ENCODE measurements around the gene CDC6. TPM values are rescaled to one million over a fixed set of nuclear protein-coding genes. Genes with fewer than 3 reads are reported as not detected.
"Not testable (repeated sequence)": the region's sequence is repeated elsewhere in the genome, so short reads cannot be mapped to it uniquely, and the experiment has no call there.

Gene CDC6
- total and polyA plus RNA-seq, 2 experiments from 2014 or later, result 7.7 to 20.1 TPM

DNA sequence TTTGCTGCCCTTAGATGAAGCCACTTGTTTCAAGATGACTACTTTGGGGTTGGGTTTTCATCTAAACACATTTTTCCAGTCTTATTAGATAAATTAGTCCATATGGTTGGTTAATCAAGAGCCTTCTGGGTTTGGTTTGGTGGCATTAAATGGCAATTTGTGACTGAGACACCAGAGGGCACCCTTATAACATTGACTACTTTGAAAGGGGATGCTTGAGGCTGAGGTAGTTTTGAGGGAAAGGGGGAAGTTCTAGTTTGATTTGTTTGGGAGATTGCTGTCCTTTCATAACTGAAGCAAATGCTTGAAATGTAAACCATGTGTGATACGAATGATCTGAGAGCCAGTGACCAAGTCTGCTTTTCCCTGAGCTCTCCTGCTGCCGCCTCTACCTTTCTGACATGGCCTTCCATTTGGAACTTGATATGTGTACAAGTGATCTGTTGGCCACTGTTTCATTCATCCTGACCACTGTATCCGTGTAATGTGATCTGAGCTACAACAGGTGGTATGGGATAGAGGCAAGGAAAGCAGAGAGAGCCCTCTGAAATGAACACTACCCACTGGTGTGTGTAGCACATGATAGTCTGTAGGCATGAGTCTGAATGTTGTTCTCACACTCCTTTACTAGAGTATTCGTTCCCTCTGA lies 15.5 kb downstream of the CDC6 start:
- no peak overlapping the region for H3K4me3 ChIP-seq
- no peaks in the 10 kb centered on the region for H3K36me3 ChIP-seq
- no peak overlapping the region for H3K27ac ChIP-seq
- TF ChIP-seq, protein P1, sequence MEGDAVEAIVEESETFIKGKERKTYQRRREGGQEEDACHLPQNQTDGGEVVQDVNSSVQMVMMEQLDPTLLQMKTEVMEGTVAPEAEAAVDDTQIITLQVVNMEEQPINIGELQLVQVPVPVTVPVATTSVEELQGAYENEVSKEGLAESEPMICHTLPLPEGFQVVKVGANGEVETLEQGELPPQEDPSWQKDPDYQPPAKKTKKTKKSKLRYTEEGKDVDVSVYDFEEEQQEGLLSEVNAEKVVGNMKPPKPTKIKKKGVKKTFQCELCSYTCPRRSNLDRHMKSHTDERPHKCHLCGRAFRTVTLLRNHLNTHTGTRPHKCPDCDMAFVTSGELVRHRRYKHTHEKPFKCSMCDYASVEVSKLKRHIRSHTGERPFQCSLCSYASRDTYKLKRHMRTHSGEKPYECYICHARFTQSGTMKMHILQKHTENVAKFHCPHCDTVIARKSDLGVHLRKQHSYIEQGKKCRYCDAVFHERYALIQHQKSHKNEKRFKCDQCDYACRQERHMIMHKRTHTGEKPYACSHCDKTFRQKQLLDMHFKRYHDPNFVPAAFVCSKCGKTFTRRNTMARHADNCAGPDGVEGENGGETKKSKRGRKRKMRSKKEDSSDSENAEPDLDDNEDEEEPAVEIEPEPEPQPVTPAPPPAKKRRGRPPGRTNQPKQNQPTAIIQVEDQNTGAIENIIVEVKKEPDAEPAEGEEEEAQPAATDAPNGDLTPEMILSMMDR (IDR thresholded peaks at IDR 0.05; ENCODE audit: low read depth, low read length), result peak; percentile 73
- no peaks in the 10 kb centered on the region for H3K9me3 ChIP-seq (ENCODE audit: low read depth)
- DNase-seq (ENCODE audit: low read depth in 1 of 2, low spot score in 1 of 2), result peak in 1 of 2 donors; percentile 83
- peaks cover 22% of the 10 kb centered on the region for H3K4me1 ChIP-seq (ENCODE audit: low read depth)
- no peaks in the 10 kb centered on the region for H3K27me3 ChIP-seq

DNA sequence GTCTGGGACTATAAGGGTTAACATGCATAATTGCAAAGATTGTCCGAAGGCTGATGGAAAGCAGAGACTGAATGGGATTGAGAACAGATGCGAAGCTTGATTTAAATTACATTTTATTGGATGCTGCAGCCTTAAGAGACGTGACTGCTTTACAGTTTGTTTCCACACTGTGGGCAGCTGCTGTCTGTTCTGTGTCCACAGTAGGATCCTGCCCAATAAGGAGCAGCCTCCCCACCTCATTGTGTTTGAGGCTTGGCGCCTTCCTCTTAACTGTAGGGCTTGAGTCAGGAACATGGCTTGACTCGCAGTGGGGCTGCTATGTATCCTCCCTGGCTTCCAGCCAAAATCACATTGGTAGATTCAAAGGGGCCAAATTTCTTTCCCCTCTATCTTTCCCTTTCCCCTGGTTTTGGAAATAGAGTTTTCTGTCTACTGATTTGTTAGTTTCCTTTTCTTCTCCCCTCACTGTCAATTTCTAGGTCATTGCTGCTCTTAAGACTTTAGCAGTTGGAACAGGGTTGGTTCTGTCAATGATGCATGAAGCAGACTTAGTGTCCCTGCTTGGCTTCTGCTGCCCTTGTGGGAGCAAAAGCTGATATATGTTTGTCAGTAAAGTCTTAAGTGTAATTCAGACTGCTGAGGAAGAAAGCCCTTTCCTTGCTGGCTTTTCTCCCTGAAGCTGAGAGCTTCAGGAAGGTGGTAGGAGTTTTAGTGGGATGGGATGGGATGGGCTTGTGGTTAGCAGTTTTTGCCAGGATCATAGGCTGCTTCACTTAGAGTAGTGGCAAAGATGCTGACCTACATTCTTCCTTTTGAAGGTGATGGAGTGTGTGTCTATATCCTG lies 16.3 kb downstream of the CDC6 start:
- H3K9me3 ChIP-seq (ENCODE audit: low read depth), result no peaks in the 10 kb centered on the region
- H3K4me1 ChIP-seq (ENCODE audit: low read depth), result peaks cover 30% of the 10 kb centered on the region
- no peaks in the 10 kb centered on the region for H3K36me3 ChIP-seq
- no peak overlapping the region for H3K4me3 ChIP-seq
- no peaks in the 10 kb centered on the region for H3K27me3 ChIP-seq
- no peak overlapping the region for H3K27ac ChIP-seq
- peak in 1 of 2 donors; percentile 84 for DNase-seq (ENCODE audit: low read depth in 1 of 2, low spot score in 1 of 2)
- TF ChIP-seq, protein P1 (IDR thresholded peaks at IDR 0.05; ENCODE audit: low read depth, low read length), result no peak

DNA sequence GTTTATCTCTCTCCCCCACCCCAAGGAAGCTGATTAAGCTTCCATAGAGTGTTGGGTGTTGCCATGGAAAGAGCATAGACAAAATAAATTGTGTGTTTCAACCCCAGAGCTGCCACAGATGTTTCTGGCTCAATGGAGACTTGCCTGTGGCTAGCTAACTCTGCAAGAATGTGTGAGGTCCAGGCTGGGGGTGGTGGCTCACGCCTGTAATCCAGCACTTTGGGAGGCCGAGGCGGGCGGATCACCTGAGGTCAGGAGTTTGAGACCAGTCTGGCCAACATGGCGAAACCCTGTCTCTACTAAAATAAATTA lies 16.8 kb downstream of the CDC6 start:
- H3K4me1 ChIP-seq (ENCODE audit: low read depth), result peaks cover 30% of the 10 kb centered on the region
- not testable (repeated sequence) for H3K9me3 ChIP-seq (ENCODE audit: low read depth); H3K27me3 ChIP-seq; H3K27ac ChIP-seq; H3K4me3 ChIP-seq; H3K36me3 ChIP-seq
- DNase-seq (ENCODE audit: low read depth in 1 of 2, low spot score in 1 of 2), result peak in 1 of 2 donors; percentile 89

DNA sequence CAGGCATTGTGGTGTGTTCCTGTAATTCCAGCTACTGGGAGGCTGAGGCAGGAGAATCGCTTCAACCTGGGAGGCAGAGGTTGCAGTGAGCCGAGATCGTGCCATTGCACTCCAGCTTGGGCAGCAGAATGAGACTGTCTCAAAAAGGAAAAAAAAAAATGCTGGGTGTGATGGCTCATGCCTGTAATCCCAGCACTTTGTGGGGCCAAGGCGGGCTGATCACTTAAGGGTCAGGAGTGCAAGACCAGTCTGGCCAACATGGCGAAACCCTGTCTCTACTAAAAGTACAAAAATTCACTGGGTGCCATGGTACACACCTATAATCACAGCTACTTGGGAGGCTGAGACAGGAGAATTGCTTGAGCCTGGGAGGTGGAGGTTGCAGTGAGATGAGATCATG lies 17.2 kb downstream of the CDC6 start:
- DNase-seq (ENCODE audit: low read depth in 1 of 2, low spot score in 1 of 2); H3K27ac ChIP-seq; H3K4me3 ChIP-seq; H3K9me3 ChIP-seq (ENCODE audit: low read depth); H3K27me3 ChIP-seq; H3K36me3 ChIP-seq: not testable (repeated sequence)
- peaks cover 30% of the 10 kb centered on the region for H3K4me1 ChIP-seq (ENCODE audit: low read depth)

DNA sequence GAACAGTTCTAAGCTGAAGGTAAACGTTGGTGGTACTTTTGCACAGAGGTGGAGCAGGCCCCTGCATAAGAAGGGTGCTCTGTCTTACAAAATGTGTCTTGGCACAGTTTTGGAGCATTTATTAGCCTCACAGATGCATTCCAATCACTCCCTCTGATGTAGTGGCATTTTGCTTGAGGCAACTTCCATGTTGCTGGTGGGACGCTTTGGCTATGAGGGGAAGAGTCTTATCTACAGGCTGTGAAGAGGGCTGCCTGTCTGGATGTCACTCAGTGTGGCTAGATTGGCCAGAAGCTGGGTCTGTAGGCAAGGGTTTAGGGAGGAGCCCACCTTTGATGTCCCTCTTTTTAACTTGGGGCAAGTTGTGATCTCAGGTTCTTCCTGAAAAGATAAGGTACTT lies 18.7 kb downstream of the CDC6 start:
- TF ChIP-seq, protein P1 (IDR thresholded peaks at IDR 0.05; ENCODE audit: low read depth, low read length), result no peak
- H3K36me3 ChIP-seq, result no peaks in the 10 kb centered on the region
- no peak for DNase-seq (ENCODE audit: low read depth in 1 of 2, low spot score in 1 of 2)
- H3K4me1 ChIP-seq (ENCODE audit: low read depth), result peaks cover 44% of the 10 kb centered on the region
- peak overlapping the region; percentile 56 for H3K27ac ChIP-seq
- H3K9me3 ChIP-seq (ENCODE audit: low read depth), result no peaks in the 10 kb centered on the region
- no peak overlapping the region for H3K4me3 ChIP-seq
- H3K27me3 ChIP-seq, result no peaks in the 10 kb centered on the region

DNA sequence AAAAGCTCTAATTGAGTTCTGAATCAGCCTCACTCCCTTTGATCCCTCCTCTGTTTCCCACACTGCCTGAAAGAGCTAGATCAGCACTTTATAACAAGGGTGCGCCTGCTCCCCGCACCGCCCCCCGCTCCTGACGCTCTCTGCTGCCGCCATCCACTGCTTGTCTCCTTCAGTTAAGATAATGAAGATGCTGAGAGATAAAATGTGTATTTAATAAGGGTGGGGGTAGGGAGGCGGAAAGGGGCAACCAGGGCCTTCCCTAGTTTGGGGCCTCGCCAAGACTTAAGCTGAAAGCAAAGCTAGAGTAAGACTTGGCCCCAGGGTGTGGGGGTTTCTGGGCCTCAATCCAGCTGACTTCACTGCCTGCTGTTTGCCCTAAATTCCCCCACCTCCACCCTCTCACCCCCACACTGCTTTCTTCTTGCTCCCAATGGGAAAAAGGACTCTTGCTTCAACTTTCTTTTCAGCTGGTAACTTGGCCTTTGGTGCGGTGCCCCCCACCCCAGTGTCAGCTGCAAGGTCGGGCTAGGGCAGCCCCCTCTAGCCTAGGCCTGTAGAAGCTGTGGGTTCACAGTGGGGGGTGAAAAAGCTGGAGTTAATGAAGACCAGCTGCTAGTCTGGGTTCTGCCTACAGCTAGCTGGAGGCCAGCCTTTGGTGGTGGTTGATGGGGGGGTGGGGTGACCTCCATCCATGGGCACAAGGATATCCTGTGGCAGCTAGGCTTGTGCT lies 19.5 kb downstream of the CDC6 start:
- DNase-seq (ENCODE audit: low read depth in 1 of 2, low spot score in 1 of 2), result peak in 1 of 2 donors; percentile 81
- Histone ChIP-seq H3K4me1 (ENCODE audit: low read depth) (peaks cover 52% of the 10 kb centered on the region), H3K4me3 (no peak overlapping the region)

More for the DNA sequence above, 19.5 kb downstream of the CDC6 start:
- Histone ChIP-seq H3K36me3 (no peaks in the 10 kb centered on the region), H3K27me3 (no peaks in the 10 kb centered on the region), H3K27ac (peak overlapping the region; percentile 56), H3K9me3 (ENCODE audit: low read depth) (no peaks in the 10 kb centered on the region)
- TF ChIP-seq, protein P1 (IDR thresholded peaks at IDR 0.05; ENCODE audit: low read depth, low read length), result no peak

Measured in cardiac muscle cell (in vitro differentiated cells and primary cell).